ENCODE data around the gene FAM219B. TPM values are rescaled to one million over a fixed set of nuclear protein-coding genes. Genes with fewer than 3 reads are reported as not detected.

FAM219B gene
- total RNA-seq, 1 experiment from 2014 or later: 64.3 TPM

GRCh38 chr15:74873036-74873755 lies 33.5 kb downstream of the FAM219B start, which contains the start of gene SCAMP2 (continued):
- no peak for TF ChIP-seq ZNF274 (IDR thresholded peaks at IDR 0.05; ENCODE audit: low read depth, low read length)
- TF ChIP-seq ATF3 (IDR thresholded peaks at IDR 0.05): no peak
- no peak for TF ChIP-seq EZH2 (IDR thresholded peaks at IDR 0.05)
- TF ChIP-seq ZFX (IDR thresholded peaks at IDR 0.05): peak; percentile 87

- ChIA-PET POLR2A (no interaction called here), CTCF (interaction anchor here (1.0 kb wide), 1 partner anchor 29 kb away, joined by 4 read pairs; no protein-coding TSS in a partner anchor), RAD21 (ENCODE audit: low non-redundant PET in 1 of 2, low total read pairs in 2 of 2, uncharacterized antibody in 2 of 2, unreplicated experiment in 2 of 2) (no interaction called here)
- ATAC-seq (peak; percentile 4), DNase-seq (ENCODE audit: low read depth, low spot score) (no peak)
- Histone ChIP-seq H3K36me3 (ENCODE audit: control insufficient read depth in 1 of 2, insufficient read depth in 2 of 2, low read length in 2 of 2) (peaks cover 0 to 8% of the 10 kb centered on the region in 2 experiments; a peak in 1 of 4 replicates), H4K20me1 (ENCODE audit: insufficient read depth) (no peaks in the 10 kb centered on the region), H3K4me3 (replicated peaks in 1 of 2; ENCODE audit: low read depth in 1 of 2, low read length in 2 of 2) (peak overlapping the region; percentile 84 to 89), H2AFZ (ENCODE audit: low read depth, low read length, poor library complexity, severe bottlenecking) (no peak overlapping the region), H3K9me2 (ENCODE audit: insufficient read depth) (no peaks in the 10 kb centered on the region), H3K27me3 (ENCODE audit: insufficient read depth, low read length) (no peaks in the 10 kb centered on the region), H3K9ac (ENCODE audit: low read length) (peak overlapping the region; percentile 83), H3K27ac (ENCODE audit: low read depth, low read length) (peak overlapping the region; percentile 71), H3K4me2 (ENCODE audit: low read length) (peak overlapping the region; percentile 98), H3K79me2 (ENCODE audit: insufficient read depth, low read length) (peaks cover 51% of the 10 kb centered on the region), H3K9me3 (ENCODE audit: control insufficient read depth in 1 of 2, insufficient read depth in 1 of 2, low read depth in 1 of 2, low read length in 2 of 2) (no peaks in the 10 kb centered on the region), H3K4me1 (ENCODE audit: control insufficient read depth in 1 of 2, insufficient read depth in 2 of 2, low read length in 2 of 2) (peaks cover 0 to 31% of the 10 kb centered on the region in 2 experiments; a peak in 2 of 4 replicates)
- intact Hi-C loops (cut with micrococcal nuclease): loop anchor here (2.0 kb wide), 1 partner anchor 30 kb away; the partner anchor contains the start of gene ULK3
- TF ChIP-seq ELF1 (IDR thresholded peaks at IDR 0.05; ENCODE audit: borderline replicate concordance, low read depth) (no peak), YY1 (IDR thresholded peaks at IDR 0.05; ENCODE audit: extremely low read depth, insufficient replicate concordance, low read depth, low read length) (no peak), SIN3A (IDR thresholded peaks at IDR 0.05; ENCODE audit: low read depth) (no peak), ATF3 (IDR thresholded peaks at IDR 0.05) (no peak), FOSL1 (IDR thresholded peaks at IDR 0.05; ENCODE audit: low read depth) (no peak), EZH2 (IDR thresholded peaks at IDR 0.05) (no peak), ZNF274 (IDR thresholded peaks at IDR 0.05; ENCODE audit: low read depth, low read length) (no peak), SP1 (IDR thresholded peaks at IDR 0.05; ENCODE audit: low read depth) (no peak), EGR1 (IDR thresholded peaks at IDR 0.05; ENCODE audit: low read depth) (no peak), ZBTB33 (IDR thresholded peaks at IDR 0.05; ENCODE audit: extremely low read depth, insufficient replicate concordance, low read length) (no peak), MAX (IDR thresholded peaks at IDR 0.05) (no peak), POLR2A (IDR thresholded peaks at IDR 0.05; ENCODE audit: borderline replicate concordance, extremely low read depth, insufficient read depth, insufficient read length) (no peak), JUND (IDR thresholded peaks at IDR 0.05) (no peak), TCF7L2 (IDR thresholded peaks at IDR 0.05; ENCODE audit: borderline replicate concordance, extremely low read depth, insufficient read depth, insufficient read length) (no peak)
- BruUV-seq (replicated peaks): TSS peak; percentile 55
Observed at GRCh38 chr15:74872702-74873035, 34.0 kb downstream of the FAM219B start.

Data from HCT116 (cell line).